IPS-NIHi11 (cell line): ENCODE data around the gene RPLP1.

Source experiments
- DNase-seq: peaks from one replicate; pipeline ENCODE4 v3.0.0; 2012; ENCODE audit warnings: mixed read lengths, low spot score

RPLP1 gene

DNA sequence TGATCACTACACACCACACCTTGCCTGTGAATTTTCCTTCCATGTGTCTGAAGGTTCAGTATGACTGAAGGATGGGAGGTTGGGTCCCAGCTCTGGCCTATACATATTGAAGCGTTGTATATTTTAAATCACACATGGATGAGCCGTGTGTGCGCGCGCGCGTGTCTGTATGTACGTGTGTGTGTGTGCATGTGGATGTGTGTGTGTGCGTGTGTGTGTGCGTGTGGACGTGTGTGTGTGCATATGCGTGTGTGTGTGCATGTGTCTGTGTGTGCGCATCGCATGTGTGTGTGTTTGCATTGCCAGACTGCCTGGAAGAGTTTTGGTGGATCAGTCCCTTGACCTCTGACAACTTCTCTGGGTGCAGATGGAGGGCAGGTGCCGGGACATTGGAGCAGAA lies 45.7 kb downstream of the RPLP1 start:
- DNase-seq = no peak

DNA sequence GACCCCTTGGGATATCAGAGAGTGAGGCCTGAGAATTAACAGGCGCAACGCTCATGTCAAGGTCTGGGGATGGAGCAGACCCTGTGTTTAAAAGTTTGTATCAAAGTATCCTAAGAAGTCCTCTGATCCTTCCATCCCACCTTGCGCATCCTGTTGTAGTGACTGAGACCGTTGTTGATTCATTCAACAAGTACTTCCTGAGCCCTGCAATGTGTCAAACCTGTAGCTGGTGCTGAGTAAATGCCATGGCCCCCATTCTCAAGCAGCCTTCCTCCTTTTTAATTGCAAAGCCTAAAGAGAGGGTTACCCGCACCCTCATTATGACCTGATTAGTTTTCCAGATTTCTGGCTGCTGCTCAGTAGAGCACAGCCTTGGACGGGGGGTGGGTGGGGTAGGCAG lies 46.4 kb downstream of the RPLP1 start:
- no peak for DNase-seq

DNA sequence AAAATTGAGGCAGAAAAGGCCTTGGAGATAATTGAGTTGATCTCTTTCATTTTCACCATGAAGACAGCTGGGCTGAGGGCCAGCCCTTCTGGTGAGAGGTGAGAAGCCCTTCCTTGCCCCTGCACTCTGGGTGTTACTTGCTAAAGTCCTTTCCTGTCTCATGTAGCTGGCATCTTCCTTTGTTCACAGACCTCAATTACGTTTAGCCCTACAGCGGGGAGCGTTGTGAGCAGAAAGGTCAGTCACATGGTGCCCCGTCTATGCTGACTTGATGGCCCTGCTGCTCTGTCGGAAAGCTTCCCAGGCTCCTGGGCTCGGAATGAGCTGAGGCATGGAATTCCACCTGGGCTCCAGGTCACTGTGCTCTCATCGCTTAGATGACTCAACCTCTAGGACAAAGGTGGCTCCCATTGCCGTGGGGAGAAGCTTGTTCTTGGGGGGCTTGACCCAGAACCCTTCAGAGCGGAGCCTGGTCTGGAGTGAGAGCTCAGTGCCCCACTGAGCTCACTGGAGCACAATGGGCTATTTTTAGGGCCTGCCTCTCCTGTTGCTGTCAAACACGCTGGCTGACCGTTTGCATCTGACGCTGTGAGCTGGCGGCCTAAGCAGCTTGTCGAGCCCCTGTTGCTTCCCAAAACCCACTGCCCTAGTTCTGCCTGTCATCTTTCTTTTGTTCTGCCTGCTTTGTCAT lies 47.0 kb downstream of the RPLP1 start:
- DNase-seq = no peak

DNA sequence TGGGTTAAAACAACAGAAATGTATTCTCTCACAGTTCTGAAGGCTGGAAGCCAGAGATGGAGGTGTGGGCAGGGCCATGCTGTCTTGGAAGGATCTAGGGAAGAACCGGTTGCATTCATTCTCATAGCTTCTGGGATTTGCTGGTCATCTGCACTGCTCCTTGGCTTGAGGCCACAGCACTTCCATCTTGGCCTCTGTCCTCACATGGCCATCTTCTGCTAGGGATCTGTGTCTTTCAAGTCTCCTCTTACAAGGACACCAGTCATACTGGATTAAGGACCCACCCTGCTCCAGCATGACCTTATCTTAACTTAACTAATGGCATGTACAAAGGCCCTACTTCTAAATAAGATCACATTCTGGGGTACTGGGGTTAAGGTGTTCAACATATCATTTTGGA lies 47.7 kb downstream of the RPLP1 start:
- no peak for DNase-seq

DNA sequence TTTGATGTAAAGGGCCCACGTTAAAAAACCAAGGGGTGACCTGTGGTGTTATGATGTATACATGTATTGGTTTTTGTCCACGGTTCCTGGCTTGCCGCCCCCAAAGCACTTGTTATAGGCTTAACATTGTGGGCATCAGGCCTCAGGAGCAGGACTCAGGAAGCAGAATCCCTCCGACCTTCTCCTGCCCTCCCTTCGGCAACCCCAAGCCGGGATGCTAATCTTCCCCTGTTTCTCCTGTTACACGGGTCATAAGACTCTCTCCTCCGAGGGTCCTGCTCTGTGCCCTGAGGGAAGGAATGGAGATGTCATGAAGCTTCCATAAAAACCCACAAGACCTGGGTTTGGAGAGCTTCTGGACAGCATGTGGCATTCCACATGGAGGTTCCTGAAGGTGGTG lies 48.8 kb downstream of the RPLP1 start:
- no peak for DNase-seq

DNA sequence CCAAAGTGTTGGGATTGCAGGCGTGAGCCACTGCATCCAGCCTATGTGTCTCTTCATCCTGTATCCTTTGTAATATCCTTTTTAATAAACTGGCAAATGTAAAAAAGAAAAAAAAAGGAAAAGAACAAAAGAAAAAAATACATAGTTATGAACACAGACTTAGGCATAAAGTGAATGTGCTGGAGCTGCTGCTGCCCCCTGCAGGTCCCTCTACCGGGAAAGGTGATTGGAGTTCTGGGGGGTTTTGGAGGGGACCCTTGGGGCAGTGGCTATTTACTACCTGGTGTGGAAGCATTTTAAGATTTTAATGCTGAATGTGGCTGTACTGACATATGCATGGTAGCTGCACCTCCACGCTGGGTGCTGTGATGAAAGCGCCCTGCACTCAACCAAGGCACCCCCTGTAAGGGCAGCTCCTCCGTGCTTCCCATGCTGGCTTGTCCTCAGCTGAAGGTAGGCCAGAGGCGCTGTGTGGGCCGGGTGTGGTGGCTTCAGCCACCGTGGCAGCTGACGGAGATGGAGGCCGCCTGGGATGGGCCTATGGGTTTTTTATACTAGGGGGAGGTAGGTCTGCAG lies 49.9 kb downstream of the RPLP1 start:
- DNase-seq = no peak

DNA sequence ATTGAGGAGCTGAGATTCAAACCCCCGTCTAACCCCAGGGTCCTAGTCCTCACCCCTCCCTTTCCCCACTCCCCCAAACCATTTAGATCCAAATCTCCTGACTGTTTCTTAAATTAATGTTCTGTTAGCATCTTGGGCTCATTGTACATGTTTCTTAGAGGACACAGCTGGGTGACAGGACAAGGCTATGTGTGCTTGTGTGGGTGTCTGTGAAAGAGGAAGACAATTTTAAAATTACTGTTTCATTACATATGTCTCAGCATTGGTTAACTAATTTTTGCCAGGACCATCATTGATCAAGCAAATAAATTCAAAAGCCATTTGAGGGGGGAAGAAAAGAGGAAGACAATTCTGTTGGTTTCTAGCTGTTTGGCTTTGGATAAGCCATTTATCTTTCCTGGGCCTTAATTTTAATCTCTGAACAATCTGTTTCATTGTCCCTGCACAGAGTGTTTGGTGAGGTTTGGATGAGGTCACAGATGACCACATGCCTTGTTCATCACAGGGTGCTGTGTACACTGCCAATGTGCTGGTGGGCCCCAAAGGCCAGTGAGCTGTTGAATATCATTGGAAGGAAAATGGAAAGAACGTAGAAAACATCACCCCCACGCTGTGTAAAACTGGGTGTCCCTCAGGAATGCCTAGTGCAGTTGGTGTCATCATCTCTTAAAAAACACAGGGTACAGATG lies 51.9 kb downstream of the RPLP1 start:
- DNase-seq = no peak
